Osteoblast (primary cell): ENCODE results near the gene TRPC4. TPM values are rescaled to one million over a fixed set of nuclear protein-coding genes. Genes with fewer than 3 reads are reported as not detected.

Source experiments
- DNase-seq: peaks from one replicate; pipeline ENCODE4 v3.0.0; 2011; ENCODE audit warnings: low spot score, mixed read lengths; ENCODE audit not compliant: insufficient read length; ENCODE audit errors: missing footprints
- H2AFZ ChIP-seq: 2 replicates; pipeline ENCODE4 v1.6.0; 2011; ENCODE audit warnings: mild to moderate bottlenecking, low read length
- H3K27ac ChIP-seq: 2 replicates; pipeline ENCODE4 v1.5.1; 2011; ENCODE audit warnings: mild to moderate bottlenecking, low read depth, low read length, moderate library complexity
- H3K27me3 ChIP-seq: 2 replicates; pipeline ENCODE4 v1.6.0; 2012; ENCODE audit warnings: mild to moderate bottlenecking, control low read depth, inconsistent platforms, low read length, moderate library complexity; ENCODE audit not compliant: insufficient read depth
- H3K36me3 ChIP-seq: 2 replicates; pipeline ENCODE4 v1.5.1; 2011; ENCODE audit warnings: mild to moderate bottlenecking, low read length, control low read depth, moderate library complexity; ENCODE audit not compliant: insufficient read depth
- H3K4me1 ChIP-seq: 2 replicates; pipeline ENCODE4 v1.5.1; 2011; ENCODE audit warnings: mild to moderate bottlenecking, low read length, control low read depth, moderate library complexity; ENCODE audit not compliant: insufficient read depth
- H3K4me2 ChIP-seq: 2 replicates; pipeline ENCODE4 v1.6.0; 2011; ENCODE audit warnings: mild to moderate bottlenecking, low read length; ENCODE audit not compliant: insufficient read depth
- H3K4me3 ChIP-seq: fragments of 200-600 bp; sonication (generic); 3 replicates; pipeline ENCODE4 v1.5.1; 2012; ENCODE audit warnings: mild to moderate bottlenecking, low read length, inconsistent platforms; ENCODE audit not compliant: insufficient read depth
- H3K79me2 ChIP-seq: 2 replicates; pipeline ENCODE4 v1.6.0; 2012; ENCODE audit warnings: mild to moderate bottlenecking, low read length, control low read depth, inconsistent platforms; ENCODE audit not compliant: insufficient read depth
- H3K9me3 ChIP-seq: 2 replicates; pipeline ENCODE4 v1.5.1; 2011; ENCODE audit warnings: low read depth, low read length, control low read depth
- H4K20me1 ChIP-seq: 2 replicates; pipeline ENCODE4 v1.6.0; 2012; ENCODE audit warnings: mild to moderate bottlenecking, low read length, control low read depth; ENCODE audit not compliant: insufficient read depth
- CTCF ChIP-seq: IDR thresholded peaks from 2 replicates; pipeline ENCODE4 v1.5.1; 2011; ENCODE audit warnings: mild to moderate bottlenecking, low read depth, low read length, moderate library complexity; ENCODE audit errors: extremely low read depth
- total RNA-seq: library from RNA; depleted of rRNA; stranded (reverse); fragments of >200 nt; gene quantifications from 2 replicates; pipeline ENCODE4 v1.2.3, GENCODE V29; 2012

TRPC4 gene
- total RNA-seq, 1 donor: 9.8 TPM

- no peaks in the 10 kb centered on the region for H4K20me1 ChIP-seq
- DNase-seq: no peak
- H2AFZ ChIP-seq: no peak overlapping the region
Measured at GRCh38 chr13:37667702-37668101, 201.9 kb downstream of the TRPC4 start.

DNA sequence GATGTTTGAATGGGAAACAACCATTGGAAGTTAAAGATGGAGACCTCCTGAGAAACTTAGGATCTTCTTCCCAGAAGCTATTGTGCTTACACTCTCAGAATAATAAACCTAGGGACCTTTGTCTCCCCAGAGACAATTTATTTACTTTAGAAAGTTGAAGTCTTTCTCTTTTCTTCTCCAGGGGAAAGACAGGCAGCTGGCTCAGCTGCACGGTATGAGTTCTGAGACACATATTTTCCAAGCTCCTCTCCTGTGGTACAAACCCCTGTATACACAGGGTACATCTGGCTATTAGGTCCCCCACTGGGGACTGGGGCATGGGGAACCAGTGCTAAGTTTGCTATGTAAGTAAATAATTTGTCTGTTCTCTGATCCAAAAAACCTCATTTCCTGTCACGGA lies 203.5 kb downstream of the TRPC4 start:
- peak overlapping the region; percentile 4 for H3K27ac ChIP-seq
- no peak overlapping the region for H2AFZ ChIP-seq
- H3K27me3 ChIP-seq: no peaks in the 10 kb centered on the region
- H3K4me3 ChIP-seq: no peak overlapping the region
- no peak for TF ChIP-seq CTCF
- H4K20me1 ChIP-seq: no peaks in the 10 kb centered on the region
- no peak for DNase-seq
- H3K4me2 ChIP-seq: no peak overlapping the region
- no peaks in the 10 kb centered on the region for H3K79me2 ChIP-seq
- H3K4me1 ChIP-seq: no peaks in the 10 kb centered on the region
- no peaks in the 10 kb centered on the region for H3K9me3 ChIP-seq
- H3K36me3 ChIP-seq: peaks cover 9% of the 10 kb centered on the region

More at GRCh38 chr13:37667702-37668101, 201.9 kb downstream of the TRPC4 start:
- no peaks in the 10 kb centered on the region for H3K79me2 ChIP-seq
- no peaks in the 10 kb centered on the region for H3K4me1 ChIP-seq
- TF ChIP-seq CTCF: no peak
- no peak overlapping the region for H3K27ac ChIP-seq
- no peaks in the 10 kb centered on the region for H3K9me3 ChIP-seq
- H3K36me3 ChIP-seq: peaks cover 15% of the 10 kb centered on the region
- H3K4me2 ChIP-seq: no peak overlapping the region
- no peaks in the 10 kb centered on the region for H3K27me3 ChIP-seq
- no peak overlapping the region for H3K4me3 ChIP-seq

- H3K4me2 ChIP-seq: no peak overlapping the region
- no peak overlapping the region for H3K4me3 ChIP-seq
- no peaks in the 10 kb centered on the region for H3K9me3 ChIP-seq
- no peak for TF ChIP-seq CTCF
- H3K27me3 ChIP-seq: no peaks in the 10 kb centered on the region
- peaks cover 9% of the 10 kb centered on the region for H3K36me3 ChIP-seq
- H4K20me1 ChIP-seq: no peaks in the 10 kb centered on the region
- DNase-seq: no peak
- H2AFZ ChIP-seq: no peak overlapping the region
- H3K79me2 ChIP-seq: no peaks in the 10 kb centered on the region
- no peaks in the 10 kb centered on the region for H3K4me1 ChIP-seq
- H3K27ac ChIP-seq: peak overlapping the region; percentile 4
Measured at GRCh38 chr13:37665420-37665819, 204.2 kb downstream of the TRPC4 start.

DNA sequence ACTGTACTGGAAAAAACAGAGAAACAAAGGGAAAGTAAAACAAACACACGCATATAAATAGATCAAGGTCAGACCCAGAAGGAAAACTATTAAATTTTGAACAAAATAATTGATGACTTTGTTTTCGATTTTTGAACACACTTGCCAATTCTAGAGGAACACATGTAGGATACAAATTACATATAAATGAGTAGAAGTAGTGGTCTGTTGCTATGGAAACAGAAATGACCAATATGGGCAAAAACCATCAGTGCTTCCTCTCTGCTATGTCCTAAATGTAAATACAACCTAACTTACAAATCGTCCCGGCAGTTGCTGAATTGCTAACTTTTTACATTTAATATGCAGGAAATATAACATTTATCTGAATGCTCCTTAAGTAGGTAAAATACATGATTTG lies 205.8 kb downstream of the TRPC4 start:
- no peak for TF ChIP-seq CTCF
- H3K4me1 ChIP-seq: peaks cover 1% of the 10 kb centered on the region
- DNase-seq: no peak

More for the DNA sequence above, 205.8 kb downstream of the TRPC4 start:
- Histone ChIP-seq H3K27ac (no peak overlapping the region), H2AFZ (no peak overlapping the region), H3K27me3 (no peaks in the 10 kb centered on the region), H3K4me3 (no peak overlapping the region), H3K79me2 (no peaks in the 10 kb centered on the region), H3K4me2 (no peak overlapping the region), H3K9me3 (no peaks in the 10 kb centered on the region), H3K36me3 (peaks cover 14% of the 10 kb centered on the region), H4K20me1 (no peaks in the 10 kb centered on the region)
